SH-SY5Y (cell line): ENCODE data around the gene DCP1A.

Experiments
- GATA2 ChIP-seq: IDR thresholded peaks from 2 replicates; pipeline ENCODE4 v1.6.1; 2011; ENCODE audit warnings: mild to moderate bottlenecking, low read depth, low read length
- GATA3 ChIP-seq: IDR thresholded peaks from 2 replicates; pipeline ENCODE4 v1.6.1; 2011; ENCODE audit warnings: low read depth, mild to moderate bottlenecking, low read length, moderate library complexity

DNA sequence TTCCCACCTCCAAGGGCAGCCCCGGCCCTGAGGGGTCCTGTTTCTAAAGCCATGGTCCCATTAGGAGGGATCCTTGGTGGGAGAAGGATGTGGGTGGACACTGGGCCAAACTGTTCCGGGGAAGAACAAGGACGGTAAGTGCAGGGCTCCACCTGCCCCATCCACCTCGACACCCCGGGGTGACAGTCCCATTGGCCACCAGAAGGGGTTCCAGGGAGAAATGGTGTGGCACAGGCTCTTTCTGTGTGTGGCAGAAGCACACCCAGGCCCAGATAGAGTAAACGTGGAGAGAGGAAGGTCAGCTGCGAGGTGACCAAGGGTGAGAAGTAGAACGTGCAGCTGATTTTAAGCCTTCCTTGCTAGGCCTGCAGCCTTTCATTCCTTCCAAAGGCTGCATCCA is 103.6 kb downstream of the DCP1A start:
- no peak for TF ChIP-seq GATA2
- TF ChIP-seq GATA3 = no peak
